ENCODE data around the gene VWDE. TPM values are rescaled to one million over a fixed set of nuclear protein-coding genes. Genes with fewer than 3 reads are reported as not detected.

The VWDE gene
- total RNA-seq, 1 donor from 2014 or later = 9.8 TPM

DNA sequence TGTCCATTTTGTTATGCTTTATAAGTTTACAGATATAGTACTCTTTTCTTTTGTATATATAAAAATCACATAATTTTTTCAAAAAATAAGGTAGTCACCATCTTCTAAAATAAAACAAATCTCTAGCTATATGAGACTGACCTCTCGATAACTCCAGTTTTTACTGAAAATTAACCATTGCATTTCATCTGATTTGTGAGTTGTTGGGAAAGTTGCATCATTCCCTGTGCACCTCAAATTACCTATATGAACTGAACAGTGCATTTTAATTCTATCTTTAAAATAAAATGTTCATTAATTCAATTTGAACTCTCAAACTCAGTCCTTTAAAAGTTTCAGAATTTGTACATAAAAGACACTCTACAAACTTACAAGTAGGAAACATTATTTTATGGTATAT lies 86.0 kb downstream of the VWDE start:
- Histone ChIP-seq H3K9me3 (ENCODE audit: low read depth) (no peaks in the 10 kb centered on the region), H3K4me1 (no peaks in the 10 kb centered on the region), H3K27me3 (no peaks in the 10 kb centered on the region), H3K4me2 (no peak overlapping the region), H3F3A (ENCODE audit: low read depth) (no peaks in the 10 kb centered on the region), H3K4me3 (no peak overlapping the region), H3K79me2 (ENCODE audit: low read depth) (no peaks in the 10 kb centered on the region), H2AFZ (replicated peaks) (no peak overlapping the region), H3K27ac (no peak overlapping the region), H4K20me1 (ENCODE audit: low read depth) (no peaks in the 10 kb centered on the region), H3K36me3 (no peaks in the 10 kb centered on the region), H3K9ac (no peak overlapping the region)
- H3K4me1 Mint-ChIP-seq = no peaks in the 10 kb centered on the region
- peaks cover 2% of the 10 kb centered on the region for H3K27me3 Mint-ChIP-seq (ENCODE audit: insufficient read depth, low read depth)
- no peak overlapping the region for H3K27ac Mint-ChIP-seq
- DNase-seq (ENCODE audit: low spot score) = no peak
- H3K4me3 Mint-ChIP-seq = no peak overlapping the region
- no peaks in the 10 kb centered on the region for H3K36me3 Mint-ChIP-seq
- H3K9me3 Mint-ChIP-seq = no peaks in the 10 kb centered on the region
- TF ChIP-seq, protein P1, sequence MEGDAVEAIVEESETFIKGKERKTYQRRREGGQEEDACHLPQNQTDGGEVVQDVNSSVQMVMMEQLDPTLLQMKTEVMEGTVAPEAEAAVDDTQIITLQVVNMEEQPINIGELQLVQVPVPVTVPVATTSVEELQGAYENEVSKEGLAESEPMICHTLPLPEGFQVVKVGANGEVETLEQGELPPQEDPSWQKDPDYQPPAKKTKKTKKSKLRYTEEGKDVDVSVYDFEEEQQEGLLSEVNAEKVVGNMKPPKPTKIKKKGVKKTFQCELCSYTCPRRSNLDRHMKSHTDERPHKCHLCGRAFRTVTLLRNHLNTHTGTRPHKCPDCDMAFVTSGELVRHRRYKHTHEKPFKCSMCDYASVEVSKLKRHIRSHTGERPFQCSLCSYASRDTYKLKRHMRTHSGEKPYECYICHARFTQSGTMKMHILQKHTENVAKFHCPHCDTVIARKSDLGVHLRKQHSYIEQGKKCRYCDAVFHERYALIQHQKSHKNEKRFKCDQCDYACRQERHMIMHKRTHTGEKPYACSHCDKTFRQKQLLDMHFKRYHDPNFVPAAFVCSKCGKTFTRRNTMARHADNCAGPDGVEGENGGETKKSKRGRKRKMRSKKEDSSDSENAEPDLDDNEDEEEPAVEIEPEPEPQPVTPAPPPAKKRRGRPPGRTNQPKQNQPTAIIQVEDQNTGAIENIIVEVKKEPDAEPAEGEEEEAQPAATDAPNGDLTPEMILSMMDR (IDR thresholded peaks at IDR 0.05) = no peak
- TF ChIP-seq EZH2 (IDR thresholded peaks at IDR 0.05) = no peak
- TF ChIP-seq EZH2phosphoT487 (IDR thresholded peaks at IDR 0.05) = no peak

DNA sequence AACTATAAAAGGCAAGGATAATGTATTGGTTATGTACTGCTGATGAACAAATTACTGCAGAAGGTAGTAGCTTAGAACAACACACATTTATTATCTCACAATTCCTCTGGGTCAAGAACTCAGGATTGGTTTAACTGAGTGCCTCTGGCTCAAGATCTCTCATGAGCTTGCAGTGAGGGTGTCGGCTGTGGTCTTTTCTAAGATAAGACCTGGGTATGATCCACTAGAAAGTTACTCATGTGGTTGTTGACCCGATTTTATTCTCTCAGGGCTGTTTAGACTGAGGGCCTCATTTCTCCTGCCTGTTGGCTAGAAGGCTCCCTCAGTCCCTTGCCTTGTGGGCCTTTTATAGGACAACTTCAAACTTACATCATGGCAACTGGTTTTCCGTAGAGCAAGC lies 86.7 kb downstream of the VWDE start:
- Histone ChIP-seq H3K27ac (no peak overlapping the region), H3K27me3 (no peaks in the 10 kb centered on the region), H2AFZ (replicated peaks) (no peak overlapping the region), H3K9me3 (ENCODE audit: low read depth) (no peaks in the 10 kb centered on the region), H3K4me3 (no peak overlapping the region), H4K20me1 (ENCODE audit: low read depth) (no peaks in the 10 kb centered on the region), H3F3A (ENCODE audit: low read depth) (no peaks in the 10 kb centered on the region), H3K9ac (no peak overlapping the region), H3K4me2 (no peak overlapping the region), H3K36me3 (no peaks in the 10 kb centered on the region), H3K79me2 (ENCODE audit: low read depth) (no peaks in the 10 kb centered on the region), H3K4me1 (no peaks in the 10 kb centered on the region)
- no peak for DNase-seq (ENCODE audit: low spot score)
- no peak for TF ChIP-seq EZH2 (IDR thresholded peaks at IDR 0.05)
- TF ChIP-seq, protein P1 (IDR thresholded peaks at IDR 0.05) = no peak
- TF ChIP-seq EZH2phosphoT487 (IDR thresholded peaks at IDR 0.05) = no peak
- H3K27ac Mint-ChIP-seq = no peak overlapping the region
- H3K27me3 Mint-ChIP-seq (ENCODE audit: insufficient read depth, low read depth) = peaks cover 2% of the 10 kb centered on the region
- H3K4me1 Mint-ChIP-seq = peaks cover 3% of the 10 kb centered on the region
- H3K4me3 Mint-ChIP-seq = no peak overlapping the region
- H3K9me3 Mint-ChIP-seq = no peaks in the 10 kb centered on the region
- H3K36me3 Mint-ChIP-seq = no peaks in the 10 kb centered on the region

DNA sequence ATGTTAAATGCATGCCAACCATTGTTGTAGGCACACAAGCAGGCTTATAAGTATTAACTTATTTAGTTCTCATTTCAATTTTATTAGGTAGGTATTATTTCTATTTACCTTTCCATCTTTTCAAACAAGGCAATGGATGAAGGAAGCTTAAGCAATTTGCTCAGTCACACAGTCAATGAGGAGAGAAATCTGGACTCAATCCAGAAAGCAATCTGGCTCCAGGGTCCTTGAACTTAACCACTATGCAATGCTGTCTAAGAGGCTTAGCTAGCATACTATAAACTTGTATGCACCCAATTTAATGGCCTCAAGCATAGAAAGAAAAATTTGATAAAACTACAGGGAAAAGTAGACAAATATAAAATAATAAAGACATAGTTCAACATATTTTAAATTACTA lies 88.6 kb downstream of the VWDE start:
- Histone ChIP-seq H3K79me2 (ENCODE audit: low read depth) (no peaks in the 10 kb centered on the region), H3K4me1 (no peaks in the 10 kb centered on the region), H3K4me2 (no peak overlapping the region), H3K36me3 (no peaks in the 10 kb centered on the region), H3F3A (ENCODE audit: low read depth) (no peaks in the 10 kb centered on the region), H3K27me3 (no peaks in the 10 kb centered on the region), H3K27ac (no peak overlapping the region), H4K20me1 (ENCODE audit: low read depth) (no peaks in the 10 kb centered on the region), H3K9me3 (ENCODE audit: low read depth) (no peaks in the 10 kb centered on the region), H3K9ac (no peak overlapping the region), H2AFZ (replicated peaks) (no peak overlapping the region), H3K4me3 (no peak overlapping the region)
- Mint-ChIP-seq H3K27me3 (ENCODE audit: insufficient read depth, low read depth) (peaks cover 2% of the 10 kb centered on the region), H3K27ac (no peak overlapping the region), H3K36me3 (no peaks in the 10 kb centered on the region), H3K9me3 (no peaks in the 10 kb centered on the region), H3K4me1 (peaks cover 3% of the 10 kb centered on the region), H3K4me3 (no peak overlapping the region)
- no peak for DNase-seq (ENCODE audit: low spot score)
- TF ChIP-seq EZH2 (IDR thresholded peaks at IDR 0.05) = no peak
- TF ChIP-seq, protein P1 (IDR thresholded peaks at IDR 0.05) = no peak
- no peak for TF ChIP-seq EZH2phosphoT487 (IDR thresholded peaks at IDR 0.05)

All from neural progenitor cell (in vitro differentiated cells).